DOHH2 (cell line): ENCODE measurements around the gene BSND.

Source experiments
- EZH2phosphoT487 ChIP-seq: fragments of 200-600 bp; sonication (generic); IDR thresholded peaks from 2 replicates; pipeline ENCODE4 v1.6.1; 2017; ENCODE audit warnings: borderline replicate concordance, mild to moderate bottlenecking, antibody characterized with exemption, low read length, moderate library complexity, mixed read lengths
- TF ChIP-seq, protein P1 (sequence below): fragments of 200-600 bp; sonication (generic); IDR thresholded peaks from one replicate; pipeline ENCODE4 v1.5.1; 2014; ENCODE audit warnings: antibody characterized with exemption, mild to moderate bottlenecking, low read depth, low read length; ENCODE audit not compliant: poor library complexity, severe bottlenecking

DNA sequence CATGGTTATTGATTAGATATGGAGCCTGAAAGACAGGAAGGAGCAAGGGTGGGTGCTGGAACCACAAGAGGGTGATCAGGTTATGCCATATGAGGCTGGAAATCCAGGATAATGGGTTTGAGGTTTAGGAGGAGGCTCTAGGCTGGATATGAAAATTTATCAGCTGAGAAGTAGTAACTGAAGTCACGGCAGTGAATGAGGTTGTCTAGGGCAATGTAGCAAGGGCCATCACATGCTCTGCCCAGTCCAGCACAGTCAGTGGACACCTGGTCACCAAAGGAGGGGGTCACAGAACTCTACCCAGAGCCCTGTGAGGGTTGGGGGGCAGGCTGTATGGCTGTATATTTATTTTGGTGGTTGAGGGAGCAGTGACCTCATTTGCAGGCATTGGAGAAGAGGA lies 28.9 kb upstream of the BSND start:
- TF ChIP-seq, protein P1, sequence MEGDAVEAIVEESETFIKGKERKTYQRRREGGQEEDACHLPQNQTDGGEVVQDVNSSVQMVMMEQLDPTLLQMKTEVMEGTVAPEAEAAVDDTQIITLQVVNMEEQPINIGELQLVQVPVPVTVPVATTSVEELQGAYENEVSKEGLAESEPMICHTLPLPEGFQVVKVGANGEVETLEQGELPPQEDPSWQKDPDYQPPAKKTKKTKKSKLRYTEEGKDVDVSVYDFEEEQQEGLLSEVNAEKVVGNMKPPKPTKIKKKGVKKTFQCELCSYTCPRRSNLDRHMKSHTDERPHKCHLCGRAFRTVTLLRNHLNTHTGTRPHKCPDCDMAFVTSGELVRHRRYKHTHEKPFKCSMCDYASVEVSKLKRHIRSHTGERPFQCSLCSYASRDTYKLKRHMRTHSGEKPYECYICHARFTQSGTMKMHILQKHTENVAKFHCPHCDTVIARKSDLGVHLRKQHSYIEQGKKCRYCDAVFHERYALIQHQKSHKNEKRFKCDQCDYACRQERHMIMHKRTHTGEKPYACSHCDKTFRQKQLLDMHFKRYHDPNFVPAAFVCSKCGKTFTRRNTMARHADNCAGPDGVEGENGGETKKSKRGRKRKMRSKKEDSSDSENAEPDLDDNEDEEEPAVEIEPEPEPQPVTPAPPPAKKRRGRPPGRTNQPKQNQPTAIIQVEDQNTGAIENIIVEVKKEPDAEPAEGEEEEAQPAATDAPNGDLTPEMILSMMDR = no peak
- no peak for TF ChIP-seq EZH2phosphoT487
